HG03457 (cell line): ENCODE measurements around the gene PPP1R9A.

Experiments used
- ATAC-seq: cut with Tn5 transposase; IDR thresholded peaks from one replicate; pipeline ENCODE4 v1.9.1; 2021; ENCODE audit warnings: moderate number of reproducible peaks; ENCODE audit not compliant: unreplicated experiment

PPP1R9A gene

DNA sequence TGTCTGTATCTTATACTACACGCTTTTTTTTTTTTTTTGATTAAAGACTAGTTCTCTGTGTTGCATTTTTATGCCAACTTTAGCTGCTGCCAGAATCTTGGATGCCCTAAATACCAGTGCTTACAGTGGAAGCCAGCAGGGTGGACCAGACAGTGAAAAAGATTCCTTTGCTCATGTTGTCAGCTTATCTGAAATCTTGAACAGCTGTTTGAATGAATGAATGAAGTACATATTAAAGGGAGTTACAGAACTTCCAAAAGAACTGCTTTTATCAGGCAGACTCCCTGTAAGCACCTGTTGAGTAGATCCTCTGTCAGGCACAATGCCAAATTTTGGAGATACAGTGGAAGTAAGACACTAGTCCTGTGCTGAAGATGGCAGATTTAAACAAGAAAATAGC lies 184.9 kb downstream of the PPP1R9A start:
- no peak for ATAC-seq

DNA sequence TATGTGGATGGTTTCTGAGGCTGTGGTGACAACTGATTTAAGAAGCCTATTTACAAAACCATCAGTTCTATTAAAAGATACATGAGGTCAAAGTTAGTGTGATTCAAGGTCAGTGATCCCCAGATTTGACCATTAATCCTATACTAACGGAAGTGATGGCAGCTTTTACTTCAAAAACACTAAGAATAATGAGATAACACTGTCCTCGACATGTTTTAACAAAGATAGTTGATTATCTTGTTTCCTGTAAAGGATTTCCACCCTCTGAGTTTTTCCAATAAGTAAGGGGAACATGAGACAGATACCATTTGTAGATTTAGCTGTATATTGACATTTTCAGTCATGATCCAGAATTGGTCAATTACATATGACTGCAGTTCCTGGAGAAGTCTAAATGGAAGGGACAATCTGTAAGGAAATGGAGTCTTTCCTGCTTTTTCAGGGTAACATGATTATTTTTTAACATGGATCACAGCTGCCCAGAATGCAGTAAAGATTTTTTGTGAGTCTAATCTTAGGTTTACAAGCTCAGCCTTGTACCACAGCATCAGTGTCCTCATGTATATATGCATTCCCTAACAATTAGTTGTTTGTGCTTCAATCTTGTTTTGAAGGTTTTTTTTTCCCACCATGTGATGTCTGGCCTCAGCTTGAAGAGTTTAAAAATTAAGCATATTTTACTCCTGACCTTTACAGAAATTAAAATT lies 188.0 kb downstream of the PPP1R9A start:
- no peak for ATAC-seq

DNA sequence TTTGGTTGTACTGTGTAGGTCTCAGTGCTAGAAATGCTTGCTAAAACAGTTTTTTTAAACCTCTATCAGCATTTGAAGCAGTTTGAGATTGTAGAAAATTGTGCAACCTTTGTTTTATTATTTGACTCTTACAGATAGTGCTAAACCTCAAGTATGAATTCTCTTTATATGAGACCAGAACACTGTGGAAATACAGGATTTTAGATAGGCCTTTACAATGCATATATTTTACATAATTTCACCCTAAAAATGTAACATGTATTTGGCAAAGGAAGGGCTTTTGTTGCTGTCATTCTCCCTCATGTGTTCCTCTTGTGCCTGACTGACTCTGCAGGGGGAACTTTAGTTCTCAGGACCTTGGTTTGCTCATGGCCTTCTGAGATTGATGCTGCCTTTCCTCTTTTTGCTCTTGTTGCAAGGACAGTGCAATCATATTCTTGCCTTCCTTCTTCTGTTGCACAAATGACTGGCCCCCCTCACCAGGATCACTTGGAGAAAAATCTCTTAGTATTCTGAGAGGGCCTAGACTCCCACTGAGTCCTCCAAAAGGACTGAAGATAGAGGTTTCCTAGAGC lies 188.7 kb downstream of the PPP1R9A start:
- no peak for ATAC-seq

DNA sequence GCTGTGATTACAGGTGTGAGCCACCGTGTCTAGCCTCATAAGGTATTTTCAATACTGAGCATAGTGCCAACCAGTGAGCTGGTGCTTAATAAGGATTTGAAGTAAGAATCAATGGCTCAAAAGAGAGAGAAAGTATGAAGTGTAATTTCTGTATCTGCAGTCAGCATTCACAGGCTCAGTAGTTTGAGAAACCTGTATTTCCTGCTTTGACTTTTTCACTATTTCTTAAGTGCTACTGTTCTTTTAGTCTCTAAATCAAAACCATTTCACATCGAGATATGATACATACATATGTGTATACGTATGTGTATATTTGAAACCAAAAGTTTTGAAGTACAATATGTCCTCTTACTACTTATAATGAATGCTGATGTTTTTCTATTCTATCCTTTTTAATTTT lies 189.9 kb downstream of the PPP1R9A start:
- no peak for ATAC-seq

DNA sequence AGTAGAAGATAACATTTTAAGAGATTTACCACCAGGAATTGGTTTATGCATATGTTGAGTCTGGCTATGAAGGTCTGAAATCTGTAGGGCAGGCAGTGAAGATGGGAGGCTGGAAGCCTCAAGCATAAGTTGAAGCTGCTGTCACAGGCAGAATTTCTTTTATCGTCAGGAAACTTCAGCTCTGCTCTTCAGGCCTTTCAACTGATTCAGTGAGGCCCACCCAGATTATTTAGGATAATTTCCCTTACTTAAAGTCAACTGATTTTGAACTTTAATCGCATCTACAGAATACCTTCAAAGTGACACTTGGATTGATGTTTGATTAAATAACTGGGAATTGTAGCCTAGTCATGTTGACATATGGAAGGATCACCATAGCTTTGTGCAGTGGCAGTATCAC lies 190.5 kb downstream of the PPP1R9A start:
- no peak for ATAC-seq

DNA sequence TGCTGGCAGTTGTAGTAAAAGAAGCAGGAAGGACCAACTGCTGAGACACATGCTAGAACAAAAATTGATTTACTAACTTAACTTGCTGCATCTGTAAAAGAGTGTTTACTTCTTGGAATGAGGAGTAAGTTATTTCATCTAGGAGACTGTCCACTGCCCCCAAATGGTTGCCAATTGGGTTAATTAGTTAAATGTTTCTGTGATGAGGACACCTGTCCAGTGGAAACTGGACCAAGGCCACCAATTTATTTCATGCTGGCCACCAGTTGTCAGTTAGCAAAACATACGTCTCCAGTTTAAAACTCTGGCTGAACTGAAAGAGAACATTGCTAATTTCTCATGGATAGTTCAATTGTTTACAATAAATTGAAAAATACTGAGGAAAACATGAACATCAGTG lies 191.7 kb downstream of the PPP1R9A start:
- no peak for ATAC-seq

DNA sequence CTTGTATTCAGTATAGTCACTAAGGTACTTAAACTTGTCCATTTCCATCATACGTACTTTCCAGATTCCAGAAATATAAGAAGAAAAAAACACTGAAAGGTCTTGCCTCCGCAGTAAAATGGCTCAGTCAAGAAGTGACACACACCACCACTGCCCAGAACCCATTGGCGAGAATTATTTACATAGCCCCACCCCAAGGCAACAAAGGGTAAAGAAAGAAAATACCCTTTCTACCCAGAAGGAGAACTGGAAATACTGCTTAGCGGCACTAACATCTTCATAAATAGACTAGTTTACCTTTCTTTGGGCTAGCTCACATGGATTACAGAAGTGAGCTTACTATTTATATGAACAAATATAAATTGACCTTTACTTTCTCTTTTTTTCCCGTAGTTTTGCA lies 194.0 kb downstream of the PPP1R9A start:
- ATAC-seq: no peak

DNA sequence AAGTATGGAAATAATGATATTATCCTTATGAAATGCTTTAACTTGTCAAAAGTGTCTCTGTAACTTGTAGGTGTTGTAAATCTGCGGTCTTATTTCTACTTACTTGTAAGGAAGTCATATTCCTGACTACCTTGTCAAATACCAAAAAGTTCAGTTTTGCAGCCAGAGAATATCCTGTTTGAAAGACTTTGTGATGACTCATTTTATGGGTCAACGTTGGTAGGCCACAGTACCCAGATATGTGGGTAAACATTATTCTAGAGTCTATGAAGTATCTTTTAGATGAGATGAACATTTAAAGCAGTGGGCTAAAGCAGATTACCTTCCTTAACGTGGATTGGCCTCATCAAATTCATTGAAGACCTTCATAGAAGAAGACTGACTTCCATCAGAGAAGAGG lies 195.3 kb downstream of the PPP1R9A start:
- ATAC-seq: no peak

DNA sequence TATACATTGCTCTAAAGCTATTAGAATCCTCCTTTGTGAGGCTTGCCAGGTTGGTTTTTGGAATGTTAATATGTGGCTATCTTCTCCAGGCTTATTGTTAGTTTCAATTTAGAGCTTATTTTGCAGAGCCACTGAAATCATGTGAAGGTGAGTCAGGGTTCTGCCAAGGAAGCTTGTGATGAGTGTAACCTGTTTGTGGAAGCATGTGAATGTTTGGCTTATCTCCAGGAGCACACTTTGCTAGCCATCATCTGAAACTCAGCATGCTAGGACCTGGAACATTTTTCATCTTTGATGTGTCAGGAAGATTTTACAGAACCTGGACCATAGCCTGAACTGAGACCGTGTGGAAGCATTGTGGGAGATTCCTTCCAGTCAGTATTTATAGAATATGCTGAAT lies 197.3 kb downstream of the PPP1R9A start:
- no peak for ATAC-seq

DNA sequence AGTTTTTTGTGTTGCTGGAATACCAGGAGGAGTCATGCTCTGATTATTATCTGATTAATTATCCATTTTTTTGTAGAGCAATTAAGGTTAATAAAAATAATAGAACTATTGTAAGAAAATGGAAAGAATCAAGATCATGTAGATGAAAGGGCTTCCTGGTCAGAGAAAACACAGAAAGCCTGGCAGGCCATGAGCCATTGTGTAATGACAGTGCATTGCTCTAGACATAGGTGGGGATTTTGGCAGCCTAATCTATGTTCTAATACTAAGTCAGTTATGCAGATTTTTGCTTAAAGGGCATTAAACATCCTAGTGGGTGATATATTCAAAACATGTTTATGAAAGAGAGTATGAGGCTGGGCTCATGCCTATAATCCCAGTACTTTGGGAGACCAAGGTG lies 198.2 kb downstream of the PPP1R9A start:
- ATAC-seq: no peak

DNA sequence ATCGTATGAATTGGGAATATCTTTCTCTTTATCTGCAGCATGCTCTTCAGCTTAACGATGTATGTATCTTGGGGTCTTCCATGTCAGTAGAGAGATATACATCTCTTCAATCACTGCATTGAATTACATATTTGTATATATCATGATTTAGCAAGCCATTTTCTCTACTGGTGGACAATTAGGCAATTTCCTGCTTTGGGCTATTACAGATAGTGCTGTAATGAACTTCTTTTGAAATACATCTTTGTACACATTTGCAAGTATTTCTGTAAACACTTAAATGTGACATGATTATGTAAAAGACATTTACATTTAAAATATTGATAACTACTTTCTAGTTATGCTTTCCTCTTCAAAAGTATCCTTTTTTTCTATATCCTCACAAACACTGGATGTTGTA lies 199.0 kb downstream of the PPP1R9A start:
- ATAC-seq: no peak

DNA sequence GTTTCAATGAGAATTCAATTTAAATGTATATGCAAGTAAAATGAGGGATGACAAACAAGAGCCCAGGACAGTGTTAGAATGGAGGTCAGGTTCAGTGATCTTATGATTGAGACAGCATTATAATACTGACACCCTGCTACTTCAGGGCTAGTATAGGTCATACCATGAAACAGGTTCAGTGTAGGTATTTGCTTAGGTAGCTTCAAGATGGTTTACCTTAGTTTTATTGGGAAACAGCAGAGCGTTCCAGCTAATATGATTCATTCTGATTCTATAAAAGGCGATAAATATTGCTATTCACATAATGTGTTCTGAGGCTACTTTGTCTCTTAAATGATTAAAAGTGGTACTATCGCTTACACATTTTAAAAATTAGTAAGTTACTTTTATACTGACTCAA lies 203.3 kb downstream of the PPP1R9A start:
- ATAC-seq: no peak

DNA sequence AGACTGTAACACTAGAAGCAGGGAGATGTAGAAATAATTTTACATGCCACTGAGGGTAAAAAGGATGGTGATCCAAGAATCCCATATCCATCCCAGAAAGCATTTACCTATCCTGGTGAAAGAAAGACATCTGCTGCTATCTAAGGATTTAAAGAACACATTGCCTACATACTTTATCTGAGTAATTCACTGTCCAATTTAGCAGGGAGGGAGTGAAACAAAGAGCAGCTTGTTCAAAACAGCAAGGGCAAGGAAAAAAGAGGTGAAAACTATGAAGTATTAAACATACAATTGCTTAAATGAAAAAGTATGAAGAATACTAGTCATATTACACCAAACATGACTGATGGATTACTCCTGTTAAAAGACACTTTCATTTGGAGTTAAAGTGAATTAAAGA lies 206.2 kb downstream of the PPP1R9A start:
- no peak for ATAC-seq

DNA sequence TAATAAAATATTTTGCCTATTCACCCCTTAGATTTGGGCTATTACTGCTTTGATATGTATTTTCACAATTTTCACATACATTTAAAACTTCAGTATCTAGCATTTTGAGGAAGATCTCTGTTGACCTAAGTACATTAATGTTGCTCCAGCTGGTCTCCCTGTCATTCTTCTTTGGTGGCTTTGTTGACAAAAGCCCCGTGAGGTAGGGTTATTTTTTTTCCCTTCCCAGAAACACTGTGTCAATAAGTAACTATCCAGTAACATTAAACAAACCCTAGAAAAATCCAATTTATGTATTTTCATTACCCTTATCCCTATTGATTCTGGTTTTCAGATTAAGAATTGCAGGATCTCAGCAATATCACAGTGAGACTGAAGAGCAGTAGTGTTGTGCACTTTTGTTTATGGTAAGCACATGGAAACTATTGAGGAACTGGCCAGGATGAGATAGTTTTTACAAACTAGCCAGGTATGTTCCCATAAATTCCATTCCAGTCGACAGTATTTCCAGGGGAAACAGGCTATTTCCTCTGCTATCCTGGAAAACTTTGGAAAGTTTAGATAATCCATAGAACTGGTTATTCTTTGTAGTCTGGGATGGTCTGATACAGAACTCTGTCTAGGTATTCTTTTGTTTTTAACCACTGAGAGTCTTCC lies 218.8 kb downstream of the PPP1R9A start:
- ATAC-seq: no peak

DNA sequence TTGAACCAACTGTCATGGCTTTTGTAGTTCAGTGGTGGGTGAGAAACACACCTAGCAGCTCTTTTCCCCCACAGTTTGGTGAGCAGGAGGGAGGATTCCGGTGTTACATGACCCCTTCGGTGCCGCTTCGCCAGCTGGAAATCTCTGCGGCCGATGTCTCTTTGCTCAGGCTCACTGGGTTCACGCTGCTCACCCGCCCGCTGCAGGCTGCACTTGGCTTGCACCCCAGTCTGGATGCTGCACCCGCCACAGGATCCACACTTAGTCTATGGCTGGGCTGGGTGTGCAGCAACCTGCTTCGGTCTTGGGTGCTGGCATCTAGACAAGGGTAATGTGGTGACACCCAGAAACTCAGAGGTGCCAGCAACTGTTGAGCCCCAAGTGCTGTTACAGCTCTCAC lies 225.1 kb downstream of the PPP1R9A start:
- ATAC-seq: no peak

DNA sequence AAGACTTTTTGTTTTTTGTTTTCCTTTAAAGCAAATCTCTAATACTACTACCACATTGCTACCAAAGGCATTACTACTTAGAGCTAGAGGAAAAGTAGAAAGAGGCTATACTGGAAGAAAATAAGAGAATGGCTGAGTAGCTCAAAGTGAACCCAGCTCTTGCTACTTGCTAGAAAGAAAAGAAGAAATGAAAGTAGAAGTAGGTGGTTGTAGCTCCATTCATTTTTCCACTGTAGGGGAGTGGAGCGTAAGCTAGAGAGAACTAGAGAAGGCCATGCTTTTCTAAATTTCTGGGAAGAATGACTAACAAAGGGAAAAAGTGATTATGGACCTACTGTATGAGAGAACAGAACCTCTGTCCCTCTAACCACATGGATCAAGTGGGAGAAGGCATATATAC lies 232.5 kb downstream of the PPP1R9A start:
- ATAC-seq: no peak

DNA sequence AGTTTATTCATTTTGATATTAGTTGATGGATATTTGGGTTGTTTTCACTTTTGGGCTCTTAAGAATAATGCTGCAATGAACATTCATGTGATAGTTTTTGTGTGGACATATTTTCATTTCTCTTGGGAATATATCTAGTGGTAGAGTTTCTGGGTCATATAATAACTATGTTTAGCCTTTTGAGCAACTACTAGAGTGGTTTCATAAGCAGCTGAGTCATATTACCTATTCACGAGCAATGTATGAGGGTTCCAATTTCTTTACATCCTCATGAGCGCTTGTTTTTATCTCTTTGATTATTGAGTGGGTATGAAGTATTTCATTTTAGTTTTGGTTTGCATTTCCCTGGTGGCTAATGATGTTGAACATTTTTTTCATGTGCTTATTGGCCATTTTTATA lies 234.4 kb downstream of the PPP1R9A start:
- ATAC-seq: no peak

DNA sequence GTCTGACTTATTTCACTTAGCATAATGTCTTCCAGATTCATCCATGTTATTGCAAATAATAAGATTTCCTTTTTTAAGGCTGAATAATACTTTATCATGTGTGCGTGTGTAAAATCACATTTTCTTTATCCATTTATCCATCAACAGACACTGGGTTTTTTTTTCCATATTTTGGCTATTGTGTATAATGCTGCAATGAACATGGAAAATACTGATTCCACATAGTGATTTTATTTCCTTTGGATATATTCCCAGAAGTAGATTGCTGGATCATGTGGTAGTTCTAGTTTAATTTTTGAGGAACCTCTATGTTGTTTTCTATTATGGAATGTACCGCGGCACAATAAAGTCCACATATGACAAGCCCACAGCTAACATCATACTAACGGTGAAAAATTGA lies 236.9 kb downstream of the PPP1R9A start:
- ATAC-seq: no peak

DNA sequence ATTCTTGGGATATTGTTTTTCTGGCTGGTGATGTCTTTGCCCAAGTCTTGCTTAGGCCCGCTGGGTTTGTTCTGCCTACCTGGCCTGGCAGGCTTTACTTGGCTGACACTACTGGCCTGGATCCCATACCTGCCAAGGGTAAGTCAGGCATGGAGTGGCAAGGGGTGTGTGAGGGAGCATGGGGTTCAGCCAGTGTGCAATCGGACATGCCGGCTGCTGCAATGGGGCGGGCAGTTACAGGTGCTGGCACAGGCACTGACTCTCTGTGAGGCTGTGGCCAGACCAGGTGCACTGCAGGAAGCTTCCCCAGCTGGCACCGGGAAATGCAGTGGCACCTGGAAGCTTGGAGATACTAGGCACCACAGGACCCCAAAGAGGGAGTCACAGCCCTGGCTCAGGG lies 248.6 kb downstream of the PPP1R9A start:
- ATAC-seq: no peak

DNA sequence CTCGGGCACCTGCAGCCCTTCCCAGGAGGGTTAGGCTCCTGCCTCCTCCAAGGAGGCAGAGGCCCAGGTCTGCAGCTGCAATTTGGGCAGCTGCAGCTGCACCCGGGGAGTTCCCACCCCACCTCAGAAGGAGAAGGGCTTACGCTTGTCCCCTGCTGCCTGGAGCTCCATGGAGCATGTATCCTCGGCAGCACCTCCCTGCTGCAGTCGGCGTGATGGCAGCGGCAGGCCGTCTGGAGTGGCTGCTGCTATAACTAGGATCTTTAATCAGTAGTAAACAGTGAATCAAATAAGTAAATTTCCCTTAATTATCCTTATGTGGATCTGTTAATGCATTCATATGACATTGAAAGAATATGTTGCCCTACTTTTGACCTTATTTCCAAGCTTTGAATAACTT lies 250.0 kb downstream of the PPP1R9A start:
- ATAC-seq: no peak

DNA sequence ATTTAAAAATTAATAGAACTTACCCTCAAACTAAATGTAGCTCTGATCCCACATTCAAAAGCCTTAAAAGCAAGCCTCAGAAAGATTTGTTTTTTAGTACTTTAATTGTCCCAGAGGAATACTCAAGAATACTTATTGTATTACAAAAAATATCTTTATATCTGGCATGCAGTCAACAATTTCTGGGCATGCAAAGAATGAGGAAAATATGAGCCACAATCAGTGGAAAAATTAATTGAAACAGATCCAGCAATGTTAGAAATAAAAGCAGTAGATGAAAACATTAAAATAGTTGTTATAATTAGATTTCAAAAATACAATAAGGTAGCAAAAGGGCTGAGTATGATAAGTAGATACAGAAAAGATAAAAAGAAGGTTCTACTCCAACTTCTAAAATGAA lies 262.3 kb downstream of the PPP1R9A start:
- ATAC-seq: no peak

DNA sequence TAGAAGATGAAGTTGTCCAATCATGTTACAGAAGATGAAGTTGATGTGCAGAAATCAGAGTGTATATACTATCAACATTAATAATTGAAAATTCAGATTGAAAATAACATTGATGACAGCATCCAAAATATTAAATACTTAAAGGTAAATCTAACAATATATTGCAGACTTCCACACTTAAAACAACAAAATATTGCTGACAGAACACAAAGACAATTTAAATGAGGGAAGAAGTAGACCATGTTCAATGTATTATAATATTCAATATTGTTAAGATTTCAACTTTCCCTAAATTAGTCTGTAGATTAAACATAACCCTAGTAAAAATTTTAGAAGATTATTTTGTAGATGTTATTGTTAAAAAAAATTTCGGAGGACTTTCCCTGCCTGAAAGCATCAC lies 265.0 kb downstream of the PPP1R9A start:
- ATAC-seq: no peak

DNA sequence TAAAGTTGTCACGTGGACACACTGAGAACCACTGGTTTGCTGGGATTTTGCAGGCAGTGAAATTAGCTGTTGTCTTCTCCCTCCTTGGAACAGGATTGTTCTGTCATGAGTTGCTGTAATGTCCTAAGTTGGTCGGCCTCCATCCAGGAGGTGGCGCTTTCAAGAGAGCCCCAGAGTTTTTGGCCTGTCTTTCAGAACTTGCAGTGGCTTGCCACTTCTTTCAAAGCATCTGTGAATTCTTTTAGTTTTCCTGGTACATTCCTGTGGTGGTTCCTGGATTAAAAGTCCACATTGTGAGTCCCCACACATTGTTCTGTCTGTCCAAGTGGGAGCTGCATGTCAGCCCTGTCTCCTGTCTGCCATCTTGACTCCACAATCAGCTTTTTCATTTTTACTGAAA lies 283.1 kb downstream of the PPP1R9A start:
- ATAC-seq: no peak
